Skin of body (tissue), 2 donors: ENCODE results near the gene SLC25A34. TPM values are rescaled to one million over a fixed set of nuclear protein-coding genes. Genes with fewer than 3 reads are reported as not detected.

ENCODE experiments used
- DNase-seq: peaks from one replicate; lab custom pipeline; 2025; lab: John Stamatoyannopoulos, UW
- total RNA-seq: library from RNA; depleted of rRNA; stranded (reverse); fragments of >200 nt; gene quantifications from one replicate; pipeline ENCODE4 v1.2.3, GENCODE V29; 2014

The SLC25A34 gene
- total RNA-seq, 1 donor from 2014 or later: 0.49 TPM

GRCh38 chr1:15714406-15715136 lies 21.5 kb upstream of the SLC25A34 start:
- no peak for DNase-seq

DNA sequence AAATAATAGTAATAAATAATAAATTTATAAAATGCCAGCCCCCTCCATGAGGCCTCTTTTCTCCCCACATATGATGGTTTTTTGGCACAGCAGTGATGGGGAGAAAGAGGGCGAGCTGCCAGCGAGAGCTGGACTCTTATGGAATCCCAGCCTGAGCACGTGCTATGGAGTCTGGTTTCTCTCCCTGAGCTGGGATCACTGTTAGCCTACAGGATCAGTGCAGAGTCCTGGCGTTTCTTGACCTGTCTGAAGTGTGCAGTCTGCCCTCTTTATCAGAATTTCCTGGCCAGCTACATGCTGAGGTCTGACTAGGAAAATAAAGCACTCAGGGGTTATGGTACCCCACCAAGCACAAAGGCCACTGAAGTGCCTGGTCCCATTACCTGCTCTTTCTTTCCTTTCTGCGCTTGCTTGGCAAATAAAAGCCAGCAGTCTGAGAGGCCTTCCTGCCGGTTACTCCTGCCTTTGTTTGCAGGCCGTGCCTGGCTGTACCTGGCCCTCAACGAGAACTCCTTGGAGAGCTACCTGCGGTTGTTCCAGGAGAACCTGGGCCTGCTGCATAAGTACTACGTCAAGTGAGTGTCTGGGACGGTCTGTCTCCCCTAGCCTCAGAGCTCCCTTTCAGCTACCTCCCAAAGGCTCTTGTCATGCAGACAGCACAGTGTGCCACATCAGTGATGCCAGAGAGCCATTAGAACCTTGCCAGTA lies 18.5 kb upstream of the SLC25A34 start:
- no peak for DNase-seq

GRCh38 chr1:15718199-15718601 lies 17.9 kb upstream of the SLC25A34 start:
- no peak for DNase-seq

DNA sequence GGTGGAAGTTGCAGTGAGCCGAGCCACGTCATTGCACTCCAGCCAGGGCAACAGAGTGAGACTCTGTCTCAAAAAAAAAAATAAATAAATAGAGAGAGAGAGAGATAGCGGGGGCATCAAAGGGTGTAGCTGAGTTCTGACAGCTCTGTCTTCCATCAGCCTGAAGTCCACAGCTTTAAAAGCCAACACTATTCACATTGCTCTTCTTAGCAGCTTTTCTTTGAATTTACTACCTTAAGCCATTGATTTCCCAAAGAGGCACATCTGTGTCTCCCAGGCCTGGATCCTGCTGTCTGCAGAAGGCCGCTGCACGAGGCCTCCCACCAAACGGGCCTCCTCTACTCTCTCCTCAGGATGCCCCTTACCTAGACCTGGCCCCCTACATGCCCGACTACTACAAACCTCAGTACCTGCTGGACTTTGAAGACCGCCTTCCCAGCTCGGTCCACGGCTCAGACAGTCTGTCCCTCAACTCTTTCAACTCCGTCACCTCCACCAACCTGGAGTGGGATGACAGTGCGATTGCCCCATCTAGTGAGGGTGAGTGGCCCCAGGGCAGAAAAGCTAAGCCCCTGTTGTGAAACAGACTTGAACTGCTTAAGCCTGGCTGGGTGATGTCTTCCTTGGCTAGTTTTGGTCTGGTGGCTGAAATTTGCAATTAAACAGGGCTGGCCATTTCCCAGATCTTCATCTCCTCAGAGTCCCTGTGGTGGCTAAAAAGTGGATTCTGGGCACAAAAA lies 16.5 kb upstream of the SLC25A34 start:
- DNase-seq: no peak

DNA sequence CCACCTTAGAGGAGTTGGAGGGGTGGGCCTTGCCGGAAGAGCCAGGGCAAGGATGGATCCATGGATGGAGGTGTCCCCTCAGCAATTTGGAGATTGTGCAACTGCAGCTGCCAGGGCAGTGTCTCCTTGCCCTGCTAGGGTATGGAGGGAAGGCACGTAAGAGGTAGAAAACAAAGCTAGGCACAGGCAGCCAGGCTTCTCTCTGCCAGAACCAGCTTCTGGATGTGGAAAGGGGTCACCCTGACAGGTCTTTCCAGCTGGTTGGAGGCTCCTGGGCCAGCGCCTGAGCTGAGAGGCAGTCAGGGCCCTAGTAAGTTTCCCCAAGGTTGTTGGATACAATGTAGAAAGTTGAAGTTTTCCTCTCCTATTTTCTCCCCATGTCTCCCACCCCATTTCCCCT lies 15.2 kb upstream of the SLC25A34 start:
- no peak for DNase-seq

- no peak for DNase-seq
Measured at GRCh38 chr1:15722411-15722810, 13.6 kb upstream of the SLC25A34 start.

DNA sequence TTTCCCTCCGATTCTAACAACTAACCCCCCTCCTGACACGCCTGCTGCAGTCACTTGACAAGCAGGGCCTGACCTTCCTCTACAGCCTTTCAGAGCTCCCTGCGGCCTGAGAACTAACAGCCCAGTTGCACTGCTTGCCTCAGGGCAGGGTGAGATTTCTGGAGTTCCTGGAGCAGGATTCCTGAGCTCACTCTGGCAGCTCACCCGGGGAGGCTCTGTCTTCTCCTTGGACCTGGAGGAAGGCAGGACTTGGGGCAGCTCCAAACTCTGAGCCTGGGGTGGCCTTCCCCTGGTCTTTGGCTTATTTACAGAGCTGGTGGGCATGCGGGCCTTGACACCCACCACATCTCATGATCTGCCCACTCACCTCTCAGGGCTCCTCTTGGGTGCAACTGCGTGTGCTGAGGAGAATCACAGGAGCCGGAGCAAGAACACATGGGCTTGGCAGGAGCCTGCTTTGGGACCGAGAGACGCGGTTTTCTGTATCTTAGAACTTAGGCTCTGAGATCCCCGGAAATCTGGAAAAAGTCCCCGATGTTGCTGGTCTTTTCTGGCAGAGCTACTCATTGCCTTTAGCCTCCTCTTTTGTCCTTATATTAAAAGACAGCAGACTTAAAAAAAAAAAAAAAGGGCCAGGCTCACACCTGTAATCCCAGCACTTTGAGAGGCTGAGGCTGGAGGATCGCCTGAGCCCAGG lies 13.1 kb upstream of the SLC25A34 start:
- DNase-seq: no peak

DNA sequence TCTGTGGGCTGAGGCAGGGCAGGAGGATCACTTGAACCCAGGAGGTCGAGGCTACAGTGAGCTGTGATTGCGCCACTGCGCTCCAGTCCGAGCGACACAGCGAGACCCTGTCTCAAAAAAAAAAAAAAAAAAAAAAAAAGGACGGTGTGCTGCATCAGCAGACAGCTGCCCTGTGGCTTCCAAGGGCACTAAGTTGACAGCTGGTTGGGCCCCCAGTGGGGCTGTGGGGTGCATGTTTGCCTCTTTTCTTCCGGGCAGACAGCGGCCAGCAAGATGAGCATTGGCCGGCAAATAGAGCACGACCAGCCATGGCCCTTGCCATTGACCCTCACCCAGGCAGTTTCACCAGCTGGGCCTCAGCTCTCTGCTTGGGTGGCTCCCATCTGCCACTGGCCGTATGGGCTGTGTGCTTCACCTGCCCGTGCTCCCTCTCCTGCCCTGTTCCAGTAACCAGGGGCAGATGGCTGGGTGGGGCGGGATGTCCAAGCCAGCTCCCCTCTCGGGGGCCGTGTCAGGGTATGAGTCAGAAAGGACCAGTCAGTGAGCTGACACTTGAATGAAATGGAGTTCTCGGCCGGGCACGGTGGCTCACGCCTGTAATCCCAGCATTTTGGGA lies 12.3 kb upstream of the SLC25A34 start:
- DNase-seq: no peak

GRCh38 chr1:15724949-15725880 lies 10.8 kb upstream of the SLC25A34 start:
- DNase-seq: no peak

DNA sequence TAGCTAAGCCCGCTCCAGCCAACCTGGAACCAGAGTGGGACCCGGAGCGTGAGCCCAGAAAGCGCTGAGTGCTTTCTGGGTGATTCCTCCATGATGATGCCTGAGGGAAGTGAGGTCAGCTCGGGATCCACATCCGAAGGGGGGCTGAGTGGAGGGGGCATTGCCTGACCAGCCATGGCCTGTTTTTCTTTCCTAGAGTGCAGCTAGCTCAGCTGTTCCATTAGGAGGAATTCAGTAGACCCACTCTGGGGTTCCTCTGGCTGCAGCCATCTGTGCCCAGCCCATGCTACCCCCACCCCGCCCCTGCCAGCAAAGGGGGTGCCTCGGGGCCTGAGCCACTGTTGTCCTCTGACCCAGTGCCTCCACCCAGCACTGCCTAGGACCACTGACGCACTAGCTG lies 9.6 kb upstream of the SLC25A34 start:
- DNase-seq: no peak

- no peak for DNase-seq
Measured at GRCh38 chr1:15727021-15727420, 9.0 kb upstream of the SLC25A34 start.

DNA sequence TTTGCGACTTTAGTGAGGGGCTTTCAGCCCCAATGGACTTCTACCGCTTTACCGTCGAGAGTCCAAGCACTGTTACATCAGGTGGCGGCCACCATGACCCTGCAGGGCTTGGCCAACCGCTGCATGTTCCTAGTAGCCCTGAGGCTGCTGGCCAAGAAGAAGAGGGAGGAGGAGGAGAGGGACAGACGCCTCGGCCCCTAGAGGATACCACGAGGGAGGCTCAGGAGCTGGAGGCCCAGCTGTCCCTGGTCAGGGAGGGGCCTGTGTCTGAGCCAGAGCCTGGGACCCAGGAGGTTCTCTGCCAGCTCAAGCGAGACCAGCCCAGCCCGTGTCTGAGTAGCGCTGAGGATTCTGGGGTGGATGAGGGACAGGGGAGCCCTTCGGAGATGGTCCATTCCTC lies 8.6 kb upstream of the SLC25A34 start:
- no peak for DNase-seq

DNA sequence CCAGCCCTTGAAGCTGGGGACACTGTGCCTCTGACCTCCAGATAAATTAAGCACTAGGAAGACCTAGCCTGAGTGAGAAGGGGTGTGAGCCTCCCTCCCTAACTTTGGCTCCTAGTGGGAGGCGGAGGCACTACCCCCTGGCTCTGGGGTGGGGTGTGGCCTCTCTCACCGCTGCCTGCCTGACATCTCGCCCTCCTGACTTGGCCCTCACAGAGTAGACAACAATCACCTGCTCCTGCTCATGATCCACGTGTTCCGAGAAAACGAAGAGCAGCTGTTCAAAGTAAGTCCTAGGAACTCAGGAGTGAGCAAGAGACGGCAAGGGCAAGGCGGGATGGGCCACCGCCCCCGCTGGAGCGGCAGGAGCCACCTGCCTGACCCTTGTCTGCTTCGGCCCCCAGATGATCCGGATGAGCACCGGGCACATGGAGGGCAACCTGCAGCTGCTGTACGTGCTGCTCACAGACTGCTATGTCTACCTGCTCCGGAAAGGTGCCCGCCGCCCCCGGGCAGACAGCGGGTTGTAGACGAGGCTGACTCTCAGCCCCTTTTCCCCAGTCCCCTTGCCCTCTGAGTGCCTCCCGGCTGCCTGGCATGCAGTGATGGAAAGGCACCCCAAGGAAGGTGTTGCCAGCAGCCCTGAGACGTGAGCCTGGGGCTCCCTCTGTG lies 8.1 kb upstream of the SLC25A34 start:
- no peak for DNase-seq

- no peak for DNase-seq
Measured at GRCh38 chr1:15728937-15729657, 7.0 kb upstream of the SLC25A34 start.

DNA sequence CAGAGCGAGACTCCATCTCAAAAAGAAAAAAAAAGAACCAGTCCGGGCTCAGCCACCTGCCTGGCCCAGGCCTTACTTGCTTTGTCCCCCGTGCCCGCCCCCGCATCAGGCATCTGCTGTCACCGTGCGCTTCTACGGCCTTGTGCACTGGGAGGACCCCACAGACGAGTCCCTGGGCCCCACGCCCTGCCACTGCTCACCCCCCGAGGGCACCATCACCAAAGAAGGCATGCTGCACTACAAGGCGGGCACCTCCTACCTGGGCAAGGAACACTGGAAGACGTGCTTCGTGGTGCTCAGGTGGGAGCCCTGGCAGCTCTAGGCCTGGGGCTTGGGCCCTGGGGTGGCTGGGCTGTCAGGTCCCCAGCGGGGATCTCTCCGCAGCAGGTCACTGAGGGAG lies 5.6 kb upstream of the SLC25A34 start:
- no peak for DNase-seq

DNA sequence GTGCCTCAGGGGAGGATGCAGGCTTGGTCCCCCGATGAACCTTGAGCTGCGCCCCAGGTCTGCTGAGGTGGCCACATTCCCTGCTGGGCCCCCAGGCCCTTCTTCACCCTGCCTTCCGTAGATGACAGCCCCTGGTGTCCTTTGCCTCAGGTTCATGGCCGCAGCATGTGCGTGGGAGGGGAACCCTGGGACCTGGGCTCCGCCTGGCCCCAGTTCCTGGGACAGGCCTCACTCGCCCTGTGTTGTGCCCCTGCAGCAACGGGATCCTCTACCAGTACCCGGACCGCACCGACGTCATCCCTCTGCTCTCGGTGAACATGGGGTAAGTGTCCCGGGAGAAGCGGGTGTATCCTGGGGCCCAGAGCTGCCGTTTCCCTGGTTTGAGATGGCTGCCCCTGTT lies 5.1 kb upstream of the SLC25A34 start:
- no peak for DNase-seq

DNA sequence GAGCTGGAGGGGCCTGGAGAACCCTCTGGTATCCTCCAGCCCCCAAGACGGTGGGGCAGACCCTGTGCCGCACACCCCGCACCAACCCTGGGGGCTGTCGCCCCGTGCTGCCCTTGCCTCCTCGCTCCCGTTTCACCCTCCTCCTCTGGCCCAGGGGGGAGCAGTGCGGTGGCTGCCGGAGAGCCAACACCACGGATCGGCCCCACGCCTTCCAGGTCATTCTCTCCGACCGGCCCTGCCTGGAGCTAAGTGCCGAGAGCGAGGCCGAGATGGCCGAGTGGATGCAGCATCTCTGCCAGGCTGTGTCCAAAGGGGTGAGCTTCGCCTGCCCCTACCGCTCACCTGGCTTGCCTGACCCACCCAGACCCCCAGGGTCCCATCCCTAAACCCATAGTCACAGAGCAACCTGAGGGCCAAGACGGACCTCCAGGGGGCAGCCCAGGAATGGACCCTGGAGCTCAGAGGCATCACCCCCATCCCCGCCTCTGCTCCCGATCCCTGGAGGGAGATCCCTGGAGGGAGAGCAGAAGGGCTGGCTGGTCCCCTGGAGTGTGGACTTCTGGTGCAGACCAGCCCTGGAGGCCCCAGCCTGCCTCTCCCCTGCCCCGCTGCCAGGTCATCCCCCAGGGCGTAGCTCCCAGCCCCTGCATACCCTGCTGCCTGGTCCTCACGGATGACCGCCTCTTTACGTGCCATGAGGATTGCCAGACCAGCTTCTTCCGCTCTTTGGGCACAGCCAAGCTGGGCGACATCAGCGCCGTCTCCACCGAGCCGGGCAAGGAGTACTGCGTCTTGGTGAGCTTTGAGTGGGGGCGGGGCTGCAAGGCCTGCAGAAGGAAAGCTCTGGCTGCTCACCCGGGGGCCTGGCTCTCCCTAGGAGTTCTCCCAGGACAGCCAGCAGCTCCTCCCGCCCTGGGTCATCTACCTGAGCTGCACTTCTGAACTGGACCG lies 4.0 kb upstream of the SLC25A34 start:
- no peak for DNase-seq

DNA sequence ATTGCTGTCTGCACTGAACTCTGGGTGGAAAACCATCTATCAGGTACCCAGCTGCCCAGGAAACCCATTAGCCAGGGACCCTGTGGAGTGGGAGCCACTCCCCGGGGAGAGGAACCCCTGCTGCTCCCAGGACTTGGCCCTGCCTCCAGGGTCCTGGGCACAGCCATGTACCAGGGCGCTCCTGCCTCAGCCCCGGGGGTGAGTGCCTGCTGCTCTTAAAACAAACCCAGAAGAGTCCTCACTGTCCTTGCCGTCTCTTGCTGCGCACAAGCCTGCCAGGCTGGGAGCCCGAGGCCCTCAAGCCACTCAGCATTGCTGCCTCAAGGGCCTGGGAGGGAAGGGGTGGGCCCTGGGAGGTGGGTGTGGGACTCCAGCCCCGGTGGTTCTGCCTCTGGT lies 3.4 kb upstream of the SLC25A34 start:
- DNase-seq: no peak
